Stimulated activated CD4-positive, alpha-beta T cell treated with anti-CD3 and anti-CD28 coated beads, Interleukin-15, amount 100 ng/mL, for 48 hours (primary cell): Measurements from ENCODE around the gene DENND2D.
A peak's percentile ranks its signal among the peaks of the same experiment; 100 is the strongest.

ENCODE experiments used
- DNase-seq, 2 donors: peaks; one replicate each; pipeline ENCODE4 v3.0.0-alpha.2; 2020; ENCODE audit warnings: low read depth in 2 of 2

DENND2D gene

GRCh38 chr1:111203681-111204200 is 3.3 kb upstream of the DENND2D start:
- DNase-seq, result peak; percentile 80 to 81

- no peak for DNase-seq
These were observed 2.5 kb upstream of the DENND2D start for GRCh38 chr1:111202707-111203623.

- DNase-seq, result no peak
These were observed 1.9 kb upstream of the DENND2D start for GRCh38 chr1:111202366-111202706.

GRCh38 chr1:111201275-111202090 is 1.0 kb upstream of the DENND2D start:
- no peak for DNase-seq

GRCh38 chr1:111200802-111201161 is 336 bp upstream of the DENND2D start:
- no peak for DNase-seq

- DNase-seq, result no peak
These were observed 1.1 kb downstream of the DENND2D start for GRCh38 chr1:111199329-111199728.

- DNase-seq, result no peak
These were observed 1.6 kb downstream of the DENND2D start for GRCh38 chr1:111198836-111199235.

GRCh38 chr1:111197598-111198284 is 2.7 kb downstream of the DENND2D start:
- peak in 1 of 2 donors; percentile 41 for DNase-seq

- no peak for DNase-seq
These were observed 4.2 kb downstream of the DENND2D start for GRCh38 chr1:111196213-111196612.

- no peak for DNase-seq
These were observed 5.3 kb downstream of the DENND2D start for GRCh38 chr1:111195002-111195684.

GRCh38 chr1:111193712-111194480 is 6.5 kb downstream of the DENND2D start:
- DNase-seq, result no peak

GRCh38 chr1:111192658-111193519 is 7.6 kb downstream of the DENND2D start:
- no peak for DNase-seq

GRCh38 chr1:111192074-111192473 is 8.4 kb downstream of the DENND2D start:
- no peak for DNase-seq

- DNase-seq, result no peak
These were observed 8.9 kb downstream of the DENND2D start for GRCh38 chr1:111191496-111191895.

GRCh38 chr1:111190931-111191451 is 9.5 kb downstream of the DENND2D start:
- DNase-seq, result no peak

- DNase-seq, result no peak
These were observed 15.8 kb downstream of the DENND2D start for GRCh38 chr1:111184663-111185062.

- no peak for DNase-seq
These were observed 17.0 kb downstream of the DENND2D start for GRCh38 chr1:111183308-111184069.

GRCh38 chr1:111182052-111182451 is 18.4 kb downstream of the DENND2D start:
- DNase-seq, result no peak
